COLO829 (cell line): ENCODE measurements around the gene PPP2R2D.
"Not testable (repeated sequence)": the region's sequence is repeated elsewhere in the genome, so short reads cannot be mapped to it uniquely, and the experiment has no call there.

Source experiments
- DNase-seq: peaks from one replicate; pipeline ENCODE4 v3.0.0; 2012; ENCODE audit warnings: low spot score

The PPP2R2D gene

DNA sequence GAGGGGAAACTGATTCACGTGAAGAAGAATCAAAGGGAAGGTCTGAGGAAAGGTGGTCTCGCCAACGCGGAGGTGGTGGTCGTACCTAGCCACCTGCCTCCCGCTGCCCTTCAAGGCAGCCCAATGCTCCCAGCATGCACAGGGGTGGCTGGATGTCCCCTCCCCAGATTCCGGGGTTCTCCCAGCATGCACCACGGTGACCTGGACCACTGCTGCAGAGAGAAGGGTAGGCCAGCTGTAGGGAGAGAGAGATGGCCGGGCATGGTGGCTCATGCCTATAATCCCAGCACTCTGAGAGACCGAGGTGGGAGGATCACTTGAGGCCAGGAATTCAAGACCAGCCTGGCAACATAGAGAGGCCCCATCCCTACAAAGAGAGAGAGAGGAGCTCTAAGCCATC lies 32.4 kb upstream of the PPP2R2D start:
- no peak for DNase-seq

DNA sequence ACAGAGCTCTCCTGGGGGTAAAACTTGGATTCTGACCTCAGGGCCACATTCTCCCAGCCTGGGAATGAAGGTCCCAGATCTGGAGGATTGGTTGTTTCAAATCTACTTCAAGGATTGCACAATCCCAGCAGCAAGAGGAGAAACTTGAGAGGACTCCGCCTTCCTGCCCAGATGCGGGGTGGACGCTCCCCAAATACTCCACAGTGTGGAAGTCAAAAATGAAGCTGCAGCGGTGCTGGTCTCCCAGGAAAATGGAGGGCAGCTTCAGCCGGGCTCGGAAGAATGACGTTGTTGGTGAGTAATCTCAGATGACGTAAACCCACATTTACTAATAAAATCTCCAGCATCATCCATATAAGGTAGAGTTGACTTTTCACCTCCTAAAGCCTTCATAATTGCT lies 31.5 kb upstream of the PPP2R2D start:
- no peak for DNase-seq

DNA sequence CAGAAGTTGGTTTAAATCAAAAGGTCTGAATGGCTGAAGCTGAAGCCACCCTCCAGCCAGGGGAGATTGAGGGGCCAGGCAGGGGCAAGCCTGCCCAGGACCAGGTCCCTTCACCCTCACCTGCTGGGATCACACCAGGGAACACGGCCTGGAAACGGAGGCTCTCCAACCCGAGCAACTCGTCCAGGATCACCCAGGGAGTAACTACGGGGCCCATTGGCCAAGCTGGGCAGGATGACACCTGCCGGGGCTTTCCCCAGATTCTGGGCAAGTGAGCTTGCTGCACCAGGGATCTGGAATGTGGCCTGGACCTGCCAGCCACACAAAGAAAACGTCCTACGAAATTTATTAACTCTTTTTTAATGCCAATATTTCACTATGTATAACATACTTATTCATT lies 30.4 kb upstream of the PPP2R2D start:
- DNase-seq, result no peak

DNA sequence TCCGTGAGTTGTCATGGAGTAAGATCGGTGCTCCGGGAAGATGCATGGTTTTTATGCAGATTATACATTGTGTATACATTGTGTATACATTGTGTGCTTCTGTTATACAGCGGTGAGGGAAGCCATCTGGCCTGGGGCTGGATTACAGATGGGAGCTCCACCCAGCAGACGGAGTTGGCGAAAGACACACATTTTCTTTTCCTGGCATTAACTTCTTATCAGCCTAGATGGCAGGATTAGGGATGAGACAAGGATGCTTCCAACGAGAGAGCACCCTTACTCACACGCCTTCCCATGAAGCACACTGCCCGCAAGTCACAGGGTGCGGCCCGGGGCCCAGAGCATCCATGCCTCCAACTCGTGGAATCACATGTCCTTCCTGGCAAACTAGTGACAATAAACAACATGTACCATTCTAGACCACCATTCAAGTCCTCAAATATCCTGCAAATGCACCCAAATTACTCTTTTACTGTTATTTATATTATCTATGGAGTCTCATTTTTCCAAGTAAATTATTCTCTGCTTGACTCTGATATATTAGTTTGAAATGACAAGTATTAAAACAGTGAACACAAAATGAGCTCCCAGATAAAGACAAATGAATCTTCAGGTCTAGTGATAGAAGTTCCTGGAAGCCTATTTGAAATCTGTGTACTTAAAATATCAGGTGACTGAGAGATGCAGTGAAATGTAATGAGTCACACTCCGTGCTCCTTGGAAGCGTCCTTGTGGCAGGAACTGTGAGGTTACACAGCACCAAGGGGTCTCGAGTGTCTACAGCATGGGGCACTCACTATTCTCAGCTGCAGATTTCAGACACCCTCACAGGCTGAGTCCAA lies 29.8 kb upstream of the PPP2R2D start:
- no peak for DNase-seq

DNA sequence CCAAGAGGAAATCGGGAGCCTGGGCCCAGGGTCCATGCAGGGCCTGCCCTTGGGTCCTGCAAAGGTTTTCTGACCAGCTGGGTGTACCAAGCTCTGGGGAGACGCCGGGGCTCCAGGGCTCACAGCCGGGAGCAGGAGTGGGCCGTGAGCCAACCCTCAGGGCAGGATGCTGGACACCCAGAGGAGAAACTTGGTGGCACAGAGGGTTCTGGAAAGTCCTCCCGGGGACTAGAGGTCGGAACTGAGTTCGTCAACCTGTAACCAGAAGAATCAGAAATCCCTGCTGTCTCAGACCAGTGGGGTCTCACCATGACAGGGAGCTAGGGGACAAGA lies 29.2 kb upstream of the PPP2R2D start:
- DNase-seq, result no peak

DNA sequence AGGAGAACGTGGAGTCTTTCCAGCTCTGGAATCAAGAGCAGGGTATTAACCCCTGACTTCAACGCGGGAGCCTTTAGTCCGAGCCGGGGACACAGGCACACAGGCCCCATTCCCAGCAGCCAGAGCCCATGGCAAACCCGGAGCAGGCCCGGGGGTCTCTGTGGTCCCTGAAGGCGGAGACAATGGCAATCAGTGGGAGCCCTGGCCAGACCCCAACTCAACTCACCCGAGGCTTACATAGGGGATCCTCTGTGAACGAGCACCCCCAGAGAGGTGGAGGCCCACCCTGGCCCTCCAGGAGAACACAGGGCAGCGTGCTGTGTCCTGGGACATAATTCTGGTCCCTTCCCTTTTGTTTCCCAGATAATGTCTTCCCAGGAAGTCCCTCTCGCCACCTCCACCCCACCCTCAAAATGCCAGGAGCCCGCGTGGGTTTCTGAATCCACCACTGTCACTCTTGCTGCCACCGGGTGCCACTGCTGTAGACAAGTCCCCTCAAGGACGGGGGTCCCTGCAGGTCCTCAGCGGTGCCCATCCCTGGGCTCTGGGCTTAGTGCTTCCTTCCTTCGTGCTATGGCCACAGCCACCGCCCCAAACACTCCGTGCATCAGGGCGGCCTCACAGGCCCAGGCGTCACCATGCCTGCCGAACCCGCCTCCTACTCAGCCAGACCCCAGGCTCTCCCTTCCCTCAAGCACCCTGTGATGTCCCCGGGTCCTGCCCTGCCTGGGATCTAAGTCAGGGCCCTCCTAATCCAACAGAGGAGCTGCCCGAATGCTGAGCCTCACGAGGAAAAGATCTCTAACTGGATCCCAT lies 28.6 kb upstream of the PPP2R2D start:
- no peak for DNase-seq

DNA sequence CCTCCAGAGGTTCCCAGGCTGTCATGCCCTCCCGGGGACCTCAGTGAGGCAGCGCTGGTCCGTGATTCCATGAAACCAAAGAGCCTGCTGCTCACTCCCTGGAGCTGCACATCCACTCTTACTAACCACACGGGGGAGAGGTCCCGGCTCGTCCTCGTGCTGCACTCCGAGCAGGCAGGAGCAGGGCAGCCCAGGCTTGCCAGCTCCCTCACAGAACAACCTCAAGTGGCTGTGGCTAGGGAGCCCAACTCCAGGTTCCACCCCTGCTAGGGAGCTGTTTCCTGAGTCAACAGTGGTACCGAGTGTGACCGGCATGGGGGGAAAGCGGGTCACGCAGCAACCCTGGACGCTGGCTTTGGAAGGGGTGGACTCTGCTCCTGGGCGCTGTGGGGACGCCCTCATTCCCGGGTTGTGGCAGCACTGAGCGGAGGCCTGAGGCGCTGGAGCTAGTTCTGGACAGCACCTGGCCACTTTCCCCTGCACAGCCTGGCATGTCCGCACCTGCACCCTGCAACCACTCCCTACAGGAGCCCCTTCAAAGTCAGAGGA lies 27.9 kb upstream of the PPP2R2D start:
- no peak for DNase-seq

DNA sequence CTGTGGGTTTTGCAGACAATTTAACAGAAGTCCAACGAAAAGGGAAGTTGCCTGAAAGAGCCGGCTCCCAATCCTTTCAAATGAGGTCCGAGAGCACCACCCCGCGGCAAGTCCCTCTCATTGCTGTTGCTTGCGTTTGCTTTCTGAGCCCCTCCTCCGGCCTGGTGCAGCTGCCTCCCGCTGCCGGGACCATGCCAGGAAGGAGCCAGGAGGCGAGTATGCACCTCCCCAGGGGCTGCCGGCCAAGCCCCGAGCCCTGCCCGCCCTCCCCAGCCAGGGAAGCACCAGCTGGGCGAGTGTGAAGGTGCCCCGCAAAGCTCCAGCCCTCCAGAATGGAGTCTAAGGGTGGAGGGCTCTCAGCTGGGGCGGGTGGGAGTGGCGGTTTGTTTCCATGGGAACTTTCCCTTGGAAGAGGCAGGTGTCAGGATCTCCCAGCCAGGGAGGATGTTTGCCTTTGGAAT lies 25.8 kb upstream of the PPP2R2D start:
- peak; percentile 54 for DNase-seq

DNA sequence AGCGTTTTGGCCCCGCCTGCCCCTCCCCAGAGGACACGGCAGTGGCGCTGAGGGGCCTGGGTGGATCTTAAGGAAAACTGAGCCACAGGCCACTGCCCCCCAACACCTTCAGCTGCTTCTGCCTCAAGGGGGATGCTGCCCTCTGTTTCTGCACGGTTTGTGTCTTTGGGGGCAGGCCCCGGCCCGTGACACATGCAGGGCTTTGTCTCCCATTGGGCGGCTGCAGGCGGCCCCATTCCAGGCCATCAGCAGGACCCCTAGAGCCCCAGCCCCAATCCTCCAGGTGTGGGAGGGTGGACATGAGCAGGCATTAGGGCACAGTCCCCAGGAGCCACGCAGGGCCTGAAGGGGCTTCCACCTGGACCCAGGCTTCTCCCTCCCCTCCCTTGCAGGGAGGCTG lies 25.3 kb upstream of the PPP2R2D start:
- DNase-seq, result no peak

DNA sequence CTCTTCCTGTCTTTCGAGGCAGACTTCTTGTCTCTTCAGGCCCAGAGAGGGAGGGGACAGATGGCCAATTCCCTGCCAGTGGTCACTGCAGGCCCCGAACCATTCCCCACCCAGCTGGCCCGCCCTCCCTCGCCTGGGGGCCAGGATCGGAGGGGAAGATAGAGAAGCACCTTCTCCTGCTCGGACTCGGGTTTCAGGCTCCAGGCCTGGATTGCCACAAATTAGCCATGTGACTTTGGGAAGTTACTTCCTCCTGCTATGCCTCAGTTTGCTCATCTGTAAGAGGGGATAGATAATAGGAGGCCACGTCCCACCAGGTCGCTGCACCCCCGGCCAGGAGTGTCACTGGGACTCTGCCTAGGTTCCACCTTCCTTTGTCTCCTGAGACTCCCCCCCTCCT lies 24.8 kb upstream of the PPP2R2D start:
- DNase-seq, result no peak

DNA sequence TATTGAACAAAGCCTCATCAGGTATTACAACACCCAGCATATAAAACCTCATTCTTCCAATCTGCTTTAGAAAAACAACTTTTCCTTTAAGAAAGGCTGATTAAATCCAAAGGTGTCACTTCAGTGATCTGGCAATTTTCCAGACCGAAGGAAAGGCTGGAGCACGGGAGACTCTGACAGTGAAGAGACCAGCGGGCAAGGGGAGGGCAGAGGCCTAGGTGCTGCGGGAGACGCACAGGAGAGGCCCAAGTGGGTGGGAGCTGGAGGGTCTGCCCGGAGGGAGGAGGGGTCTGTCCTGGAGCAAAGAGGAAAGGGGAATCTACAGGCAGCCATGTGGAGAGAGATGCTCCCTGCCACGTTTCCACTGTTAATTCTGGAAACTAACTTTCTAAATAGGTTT lies 24.3 kb upstream of the PPP2R2D start:
- DNase-seq, result no peak

DNA sequence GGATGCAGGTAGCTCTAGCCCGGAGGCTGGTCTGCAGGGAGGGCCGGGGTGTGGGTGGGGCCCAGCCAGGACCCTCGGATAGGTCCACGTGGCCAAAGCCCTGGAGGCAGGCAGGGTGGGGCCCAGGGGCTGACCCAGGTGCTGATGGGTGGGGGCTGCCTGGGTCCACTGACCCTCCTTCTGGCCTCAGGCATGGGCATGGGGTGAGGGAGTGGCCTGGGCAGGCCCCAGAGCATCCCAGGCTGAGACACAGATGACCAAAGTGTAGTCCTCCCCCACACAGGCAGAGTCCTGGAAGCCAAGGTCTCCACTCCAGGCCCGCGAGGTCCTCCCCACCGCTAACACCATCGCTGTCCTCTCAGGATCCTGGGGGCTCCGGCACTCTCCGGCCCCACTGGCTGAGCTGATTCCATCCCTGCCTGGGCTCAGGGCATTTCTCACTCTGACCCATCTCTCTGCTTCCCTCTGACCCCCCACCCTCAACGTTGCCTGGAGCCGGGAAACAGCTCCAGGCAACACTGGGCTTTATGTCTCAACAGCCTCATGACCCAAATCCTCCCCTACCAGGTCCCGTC lies 20.7 kb upstream of the PPP2R2D start:
- DNase-seq, result no peak

DNA sequence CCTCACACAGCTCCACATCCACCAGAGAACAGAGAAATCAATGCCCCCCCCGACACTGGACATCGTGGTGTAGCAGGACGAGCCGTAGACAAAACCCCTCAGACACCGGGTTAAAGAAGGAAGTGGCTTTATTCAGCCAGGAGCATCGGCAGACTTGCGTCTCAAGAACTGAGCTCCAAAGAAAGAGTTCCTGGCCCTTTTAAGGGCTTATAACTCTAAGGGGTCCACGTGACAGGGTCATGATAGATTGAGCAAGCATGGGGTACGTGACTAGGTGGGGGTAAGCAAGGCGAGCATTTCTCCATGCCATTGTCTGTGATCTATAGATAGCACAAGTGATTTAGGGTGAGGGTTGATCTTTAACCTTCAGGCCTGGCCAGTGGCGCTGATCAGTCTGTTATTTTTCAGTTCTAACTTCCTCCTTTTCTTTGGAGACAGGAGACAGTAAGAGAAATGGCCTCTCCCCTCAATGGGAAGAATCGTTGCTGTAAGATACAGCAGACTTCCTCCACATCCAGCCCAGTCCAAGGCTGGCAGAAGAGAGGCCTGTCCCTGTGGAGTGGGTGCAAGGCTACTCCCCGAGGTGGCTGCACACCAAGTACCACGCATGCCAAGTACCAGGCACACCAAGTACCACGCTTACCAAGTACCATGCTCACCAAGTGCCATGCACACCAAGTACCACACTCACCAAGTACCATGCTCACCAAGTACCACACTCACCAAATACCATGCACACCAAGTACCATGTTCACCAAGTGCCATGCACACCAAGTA lies 19.5 kb upstream of the PPP2R2D start:
- no peak for DNase-seq

DNA sequence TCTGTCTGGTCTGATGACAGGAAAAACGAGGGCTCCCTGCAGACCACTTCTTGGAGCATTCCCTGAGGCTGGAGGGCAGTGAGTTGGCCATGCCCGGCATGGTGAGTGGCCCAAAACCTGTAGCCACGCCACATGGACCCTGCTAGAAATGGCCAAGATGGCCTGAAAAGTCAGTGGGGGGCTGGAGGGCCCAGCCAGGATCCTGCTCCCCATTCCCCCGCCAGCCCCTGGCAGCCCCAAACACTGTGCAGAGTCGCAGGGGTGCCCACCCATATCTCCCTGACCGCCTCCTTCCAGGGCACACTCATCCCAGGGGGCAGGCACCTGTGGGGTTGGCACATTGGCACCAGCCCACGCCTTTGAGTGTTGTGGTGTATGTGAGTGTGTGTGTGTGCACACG lies 18.7 kb upstream of the PPP2R2D start:
- DNase-seq, result no peak

DNA sequence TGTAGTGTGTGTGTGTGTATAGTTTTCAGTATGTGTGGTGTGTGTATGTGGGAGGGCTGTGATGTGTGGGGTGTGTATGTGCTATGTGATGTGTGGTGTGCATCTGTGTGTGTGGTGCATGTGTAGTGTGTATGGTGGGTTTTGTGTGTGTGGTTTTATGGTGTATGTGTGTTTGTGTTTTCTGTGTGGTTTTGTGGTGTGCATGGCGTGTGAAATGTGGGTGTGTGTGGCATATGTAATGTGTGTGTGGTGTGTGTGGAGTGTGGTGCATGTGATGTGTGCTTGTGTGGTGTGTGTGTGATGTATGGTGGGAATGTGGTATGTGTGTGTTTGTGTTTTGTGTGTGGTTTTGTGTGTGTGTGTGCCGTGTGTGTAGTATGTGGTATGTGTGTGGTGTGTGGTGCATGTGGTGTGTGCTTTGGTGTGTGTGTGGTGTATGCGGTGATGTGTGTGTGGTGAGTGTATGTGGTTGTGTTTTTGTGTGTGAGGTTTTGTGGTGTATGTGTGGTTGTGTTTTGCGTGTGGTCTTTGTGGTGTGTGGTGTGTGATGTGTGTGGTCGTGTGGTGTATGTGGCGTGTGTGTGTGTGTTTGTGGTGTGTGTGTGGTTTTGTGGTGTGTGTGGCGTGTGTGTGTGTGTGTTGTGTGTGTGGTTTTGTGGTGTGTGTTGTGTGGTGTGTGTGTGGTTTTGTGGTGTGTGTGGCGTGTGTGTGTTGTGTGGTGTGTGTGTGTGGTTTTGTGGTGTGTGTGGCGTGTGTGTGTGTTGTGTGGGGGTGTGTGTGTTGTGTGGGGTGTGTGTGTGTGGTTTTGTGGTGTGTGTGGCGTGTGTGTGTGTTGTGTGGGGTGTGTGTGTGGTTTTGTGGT lies 18.0 kb upstream of the PPP2R2D start:
- no peak for DNase-seq

DNA sequence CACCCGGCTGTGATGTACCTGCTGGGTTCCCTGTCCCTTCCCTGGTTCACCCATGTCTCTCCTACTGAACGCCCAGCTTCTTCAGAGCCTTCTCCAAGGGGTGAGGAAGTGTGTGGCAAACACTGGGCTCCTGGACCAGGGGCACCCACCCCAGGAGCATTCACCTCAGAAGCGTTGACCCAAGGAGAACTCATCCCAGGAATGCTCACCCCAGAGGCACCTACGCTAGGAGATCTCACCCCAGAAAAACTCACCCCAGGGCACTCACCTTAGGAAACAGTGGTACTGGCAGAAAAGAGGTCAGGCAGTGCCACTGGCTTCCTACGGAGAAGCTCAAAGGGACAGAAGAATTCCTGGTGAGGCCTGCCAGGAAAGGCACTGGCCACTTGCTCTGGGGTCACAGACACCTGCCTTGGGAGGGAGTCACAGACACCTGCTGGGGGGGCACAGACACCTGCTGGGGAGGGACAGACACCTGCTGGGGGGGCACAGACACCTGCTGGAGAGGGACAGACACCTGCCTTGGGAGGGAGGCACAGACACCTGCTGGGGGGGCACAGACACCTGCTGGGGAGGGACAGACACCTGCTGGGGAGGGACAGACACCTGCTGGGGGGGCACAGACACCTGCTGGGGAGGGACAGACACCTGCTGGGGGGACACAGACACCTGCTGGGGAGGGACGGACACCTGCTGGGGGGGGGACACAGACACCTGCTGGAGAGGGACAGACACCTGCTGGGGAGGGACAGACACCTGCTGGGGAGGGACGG lies 17.0 kb upstream of the PPP2R2D start:
- DNase-seq, result not testable (repeated sequence)

DNA sequence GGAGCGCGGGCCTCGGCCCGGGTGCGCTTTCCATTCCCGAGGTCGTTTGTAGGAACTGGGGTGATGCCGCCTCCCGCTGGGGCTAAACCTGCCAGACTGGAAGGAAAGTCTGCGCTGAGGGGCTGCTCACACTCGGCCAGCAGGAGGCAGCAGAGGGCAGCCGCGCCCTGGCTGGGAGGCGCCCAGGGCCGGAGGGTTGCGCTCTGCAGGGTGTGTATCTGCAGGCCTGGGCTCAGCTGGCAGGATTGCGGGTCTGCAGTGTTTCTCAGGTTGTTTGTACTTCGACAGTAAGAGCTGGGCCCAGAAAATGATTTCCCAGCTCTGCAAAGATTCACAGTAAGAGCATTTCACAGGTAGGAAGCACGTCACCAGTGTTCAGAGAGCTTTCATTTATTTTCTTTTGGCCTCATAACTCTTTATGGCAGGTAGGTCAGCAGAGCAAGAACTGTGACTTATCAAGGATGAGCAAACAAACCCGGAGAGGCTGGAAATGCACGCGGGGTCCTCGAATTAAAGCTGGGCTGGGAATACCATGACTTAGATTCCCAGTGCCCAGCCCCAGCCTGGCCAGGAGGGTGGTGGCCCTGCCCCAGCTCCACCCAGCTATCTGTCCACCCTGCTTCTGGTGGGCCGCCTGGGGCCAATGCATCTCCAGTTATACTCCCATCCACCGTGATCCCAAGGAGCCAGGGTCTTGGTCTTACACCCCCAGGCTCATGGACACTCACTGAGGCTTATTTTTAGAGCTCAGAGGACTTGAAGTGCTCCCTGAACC lies 15.2 kb upstream of the PPP2R2D start:
- peak; percentile 40 for DNase-seq

DNA sequence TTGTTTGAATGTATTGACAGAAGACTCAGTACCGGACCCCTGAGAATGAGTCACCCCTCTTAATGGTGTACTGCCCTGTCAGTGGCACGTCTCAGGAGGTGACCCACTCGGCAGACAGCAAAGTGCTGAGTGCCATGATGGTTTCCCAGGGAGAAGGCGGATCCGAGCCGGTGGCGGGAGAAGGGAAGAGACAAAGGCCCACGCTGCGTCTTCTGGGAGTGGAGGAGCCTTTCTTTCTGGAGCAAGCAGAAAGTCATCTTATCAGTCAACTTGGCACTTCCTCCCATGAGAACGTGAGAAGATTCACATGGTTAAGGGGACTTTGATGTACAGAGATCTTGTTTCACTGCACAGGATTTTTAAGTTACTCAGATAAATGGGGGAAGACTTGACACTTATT lies 14.6 kb upstream of the PPP2R2D start:
- no peak for DNase-seq

DNA sequence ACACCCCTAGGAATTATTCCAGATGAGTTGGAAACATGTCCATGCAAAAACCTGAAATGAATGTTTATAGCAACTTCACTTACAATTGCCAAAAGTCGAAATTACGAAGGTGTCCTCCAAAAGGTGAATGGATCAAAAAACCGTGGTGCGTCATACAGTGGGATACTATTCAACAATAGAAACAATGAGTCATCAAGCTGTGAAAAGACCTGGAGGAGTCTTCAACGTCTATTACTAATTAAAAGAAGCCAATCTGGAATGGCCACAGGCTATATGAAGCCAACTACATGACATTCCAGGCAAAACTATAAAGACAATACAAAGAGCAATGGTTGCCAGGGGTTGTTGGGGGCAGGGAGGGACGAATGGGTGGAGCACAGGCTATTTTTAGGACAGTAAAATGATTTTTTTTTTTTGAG lies 12.6 kb upstream of the PPP2R2D start:
- no peak for DNase-seq
